Globus pallidus (tissue), 1 donor: ENCODE measurements around the gene ZFP36L1.
A peak's percentile ranks its signal among the peaks of the same experiment; 100 is the strongest.

Source experiments
- DNase-seq: peaks from one replicate; pipeline ENCODE4 v3.0.0-alpha.2; 2015; ENCODE audit warnings: low spot score

Gene ZFP36L1

DNA sequence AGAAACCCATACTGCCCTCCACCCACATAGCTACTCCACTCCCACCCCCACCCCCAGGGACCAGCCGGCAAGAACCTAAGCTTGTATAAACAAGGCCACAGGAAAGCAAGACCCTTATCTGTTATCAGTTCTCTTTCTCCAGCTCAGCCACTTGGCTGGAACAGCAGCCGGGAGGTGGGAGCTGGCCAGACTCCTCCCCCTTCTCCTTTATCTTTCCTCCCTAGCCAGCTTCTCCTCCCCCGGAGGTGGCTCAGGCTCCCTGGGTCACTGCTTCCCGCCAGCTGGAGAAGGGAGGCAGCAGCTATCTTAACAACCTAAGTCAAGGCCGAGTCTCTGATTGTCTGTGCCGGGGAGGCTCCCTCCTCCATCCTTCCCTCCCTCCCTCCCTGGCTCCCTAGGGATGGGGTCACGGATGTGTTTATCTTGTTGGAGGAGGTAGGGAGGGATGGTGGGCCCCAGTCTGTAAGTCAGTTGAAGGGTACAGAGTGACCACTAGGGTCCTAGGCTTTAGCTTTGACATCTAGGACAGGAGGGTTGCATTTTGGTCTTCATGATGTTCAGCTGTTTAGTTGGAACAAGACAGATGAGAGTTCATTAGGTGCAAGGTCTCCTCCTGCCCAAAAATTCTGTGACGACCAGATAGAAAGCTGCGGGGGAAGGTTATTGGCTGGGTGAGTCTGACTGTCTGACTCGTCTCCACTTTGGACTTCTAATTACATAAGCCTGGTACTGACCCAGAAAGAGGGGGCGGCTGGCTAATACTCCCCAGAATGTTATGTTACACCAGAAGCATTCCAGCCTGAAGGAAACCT is 29.7 kb downstream of the ZFP36L1 start:
- DNase-seq = no peak

DNA sequence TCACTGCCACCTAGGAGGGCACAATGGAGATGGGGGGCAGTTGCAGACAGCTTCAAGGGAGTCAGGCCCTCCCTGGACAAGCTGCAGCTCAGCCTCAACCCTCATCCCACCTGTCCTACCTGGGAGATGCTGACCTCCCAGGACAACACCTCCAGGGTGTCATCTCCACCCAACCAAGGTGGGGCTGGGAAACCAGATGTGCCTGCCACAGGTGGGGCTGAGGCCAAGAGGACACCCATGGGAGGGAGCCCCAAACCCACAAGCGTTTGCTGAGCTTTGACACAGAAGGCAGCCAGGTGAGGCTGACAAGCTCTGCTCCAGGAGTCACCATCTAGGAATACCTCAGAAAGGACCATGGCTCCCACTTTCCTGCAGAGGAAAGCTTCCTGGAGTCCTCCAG is 31.5 kb downstream of the ZFP36L1 start:
- no peak for DNase-seq

DNA sequence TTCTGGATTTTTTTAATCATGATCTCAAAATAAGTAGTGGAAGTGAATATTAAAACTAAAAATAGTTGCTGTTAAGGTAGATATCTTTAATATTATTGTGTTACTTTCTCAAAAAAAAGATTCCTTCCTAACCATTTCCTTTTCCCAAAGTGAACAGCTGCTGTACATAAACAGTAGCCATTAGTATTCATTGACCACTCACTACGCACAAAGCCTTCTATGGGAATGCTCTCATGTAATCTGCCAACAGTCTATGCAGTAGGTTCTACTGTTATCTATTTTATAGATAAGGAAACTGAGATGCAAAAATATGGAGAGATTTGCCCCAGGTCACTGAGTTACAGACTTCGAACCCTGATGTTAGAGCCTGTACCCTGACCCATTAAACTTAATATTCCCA is 32.1 kb downstream of the ZFP36L1 start:
- DNase-seq = no peak

DNA sequence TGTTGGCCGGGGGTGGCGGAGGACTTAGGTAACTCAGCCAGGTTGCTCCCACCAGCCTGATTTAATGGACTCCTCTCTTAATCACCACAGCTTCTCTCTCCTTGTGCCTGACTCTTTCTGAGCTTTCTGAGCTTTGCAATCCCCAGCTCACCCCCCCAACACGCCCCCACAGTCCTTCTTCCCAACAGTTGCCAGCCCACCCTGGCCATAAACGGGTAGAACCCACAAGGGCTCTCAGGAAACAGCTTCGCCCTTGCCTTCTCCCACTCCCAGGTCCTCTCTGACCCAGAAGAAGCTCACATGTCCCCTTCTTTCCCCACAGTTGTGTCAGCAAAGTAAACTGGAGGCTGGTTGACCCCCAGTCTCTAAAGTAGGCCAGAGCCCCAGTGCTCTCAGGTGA is 32.9 kb downstream of the ZFP36L1 start:
- no peak for DNase-seq

DNA sequence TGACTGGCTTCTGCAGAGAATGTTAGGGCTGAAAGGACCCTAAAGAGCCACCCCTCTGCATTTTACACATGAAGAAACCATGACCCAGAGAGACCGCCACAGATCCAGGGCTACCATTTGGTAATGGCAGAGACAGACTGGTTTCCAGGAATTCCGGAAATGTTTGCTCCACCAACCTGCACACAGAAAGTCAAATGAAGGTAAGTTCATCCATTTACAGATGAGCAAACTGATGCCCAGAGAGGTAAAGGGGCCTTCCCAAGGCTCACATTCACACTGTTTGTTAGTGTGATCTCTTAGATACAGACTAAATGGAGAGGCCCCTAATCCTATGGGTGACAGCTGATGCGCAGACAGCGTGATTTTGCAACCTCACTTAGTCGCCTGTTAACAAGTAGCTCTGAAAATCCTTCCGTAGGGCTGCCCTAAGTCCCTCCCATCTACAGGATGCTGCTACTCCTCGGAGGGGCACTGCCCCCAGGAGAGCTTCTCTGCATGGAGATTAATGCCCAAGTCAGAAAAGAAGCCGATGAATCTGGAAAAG is 33.8 kb downstream of the ZFP36L1 start:
- DNase-seq = no peak

DNA sequence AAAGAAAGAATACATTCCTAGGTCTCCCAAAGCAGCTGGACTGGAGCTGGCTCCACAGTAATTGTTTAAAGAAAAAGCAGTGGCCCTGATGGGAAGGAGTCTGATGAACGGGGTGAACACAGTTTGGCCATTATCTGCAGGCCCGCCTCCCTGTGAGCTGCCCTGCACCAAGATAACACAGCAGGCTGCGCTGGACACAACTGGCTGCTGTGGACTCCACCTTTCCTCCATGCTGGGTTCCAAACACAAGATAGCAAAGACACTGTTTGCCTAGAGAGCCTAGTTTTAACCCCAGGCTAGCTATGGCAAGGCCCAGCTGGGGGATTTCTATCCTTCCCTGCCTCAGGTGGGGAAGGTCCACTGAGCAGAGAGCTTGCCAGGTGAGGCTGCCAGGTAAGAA is 34.6 kb downstream of the ZFP36L1 start:
- DNase-seq = no peak

DNA sequence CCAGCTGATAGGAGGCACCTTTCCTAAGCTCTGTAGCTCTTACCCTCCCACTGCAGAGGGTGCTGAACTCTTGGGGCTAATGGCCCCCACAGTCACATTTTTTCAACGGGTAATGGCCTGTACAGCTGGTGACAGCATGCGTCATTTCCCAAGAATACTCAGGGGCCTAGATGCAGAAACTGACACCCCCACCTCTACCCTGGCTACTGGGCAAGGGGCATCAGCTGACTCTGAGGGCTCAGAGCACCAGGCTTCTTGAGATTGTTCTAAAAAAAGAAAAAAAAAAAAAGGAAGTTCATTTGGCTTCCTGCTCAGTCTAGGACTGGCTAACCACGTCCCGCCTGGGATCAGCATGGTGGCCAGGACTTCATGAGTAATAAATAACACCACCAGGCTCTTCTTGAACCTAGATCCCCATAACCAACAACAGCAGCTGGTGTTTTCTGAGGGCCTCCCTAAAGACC is 35.2 kb downstream of the ZFP36L1 start:
- peak; percentile 62 for DNase-seq

DNA sequence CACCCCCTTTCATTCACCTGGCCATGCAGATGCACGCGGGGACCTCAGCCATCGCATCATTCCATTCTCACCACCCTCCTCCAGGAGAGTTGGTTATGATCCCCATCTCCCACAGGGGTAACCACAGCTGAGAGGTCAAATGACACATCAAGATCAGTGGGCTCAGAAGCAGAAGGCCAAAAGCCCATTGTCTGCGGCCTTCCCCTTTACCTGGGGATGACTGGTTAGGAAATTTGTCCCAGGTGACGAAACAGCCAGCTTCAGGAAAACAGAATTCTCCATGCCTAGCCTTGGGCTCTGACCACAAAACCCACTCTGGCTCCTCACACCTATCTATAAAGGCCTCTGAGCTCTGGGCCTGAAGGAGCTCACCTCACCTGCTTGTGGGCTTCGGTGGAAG is 36.1 kb downstream of the ZFP36L1 start:
- DNase-seq = no peak

DNA sequence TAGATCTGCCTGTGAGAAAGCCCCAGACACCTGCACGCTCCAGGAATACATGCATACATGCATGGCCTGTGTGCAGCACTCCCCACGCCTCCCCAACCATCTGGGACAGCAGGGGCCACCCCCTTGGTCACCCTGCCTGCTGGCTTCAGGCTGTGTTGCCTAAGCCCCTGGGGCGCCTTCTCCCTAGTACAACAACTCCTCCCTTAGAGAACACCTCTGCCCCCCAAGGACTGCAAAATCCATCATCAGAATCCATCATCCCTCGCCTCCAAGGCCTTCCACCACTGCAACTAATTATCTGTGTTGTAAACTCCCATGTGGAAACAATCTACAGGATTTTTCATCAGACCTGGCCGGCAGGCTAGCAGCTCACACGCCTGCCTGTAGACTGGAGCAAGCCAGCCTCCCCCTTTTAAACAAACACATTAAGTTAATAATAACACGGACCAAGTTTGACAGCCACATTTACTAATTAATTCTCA is 36.8 kb downstream of the ZFP36L1 start:
- no peak for DNase-seq

DNA sequence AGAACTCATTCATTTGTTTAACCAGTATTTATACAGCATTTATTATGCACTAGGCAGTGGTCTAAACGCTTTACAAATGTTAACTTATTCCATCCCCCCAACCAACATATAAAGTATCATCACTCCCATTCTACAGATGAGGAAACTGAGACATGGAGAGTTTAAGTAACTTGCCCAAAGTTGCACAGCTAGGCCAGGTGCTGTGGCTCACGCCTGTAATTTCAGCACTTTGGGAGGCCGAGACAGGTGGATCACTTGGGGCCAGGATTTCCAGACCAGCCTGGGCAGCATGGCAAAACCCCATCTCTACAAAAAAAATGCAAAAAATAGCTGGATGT is 37.9 kb downstream of the ZFP36L1 start:
- DNase-seq = no peak

DNA sequence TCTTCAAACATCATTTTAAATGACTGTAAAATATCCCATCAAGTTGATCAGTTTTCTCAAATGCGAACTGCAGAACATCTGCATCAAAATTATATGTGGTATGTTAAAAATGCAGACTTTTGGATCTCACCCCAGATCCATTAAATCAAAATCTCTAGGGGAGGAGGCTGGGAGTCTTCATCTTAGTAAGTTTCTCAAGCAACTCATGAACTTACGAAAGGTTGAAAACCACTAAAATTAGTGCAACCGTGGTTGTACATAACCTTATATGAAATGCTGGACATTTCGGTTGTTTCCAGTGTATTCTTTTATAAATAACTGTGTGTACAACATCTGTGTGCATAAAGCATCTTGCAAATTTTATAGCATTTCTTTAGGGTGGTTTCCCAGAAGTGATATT is 39.2 kb downstream of the ZFP36L1 start:
- no peak for DNase-seq

DNA sequence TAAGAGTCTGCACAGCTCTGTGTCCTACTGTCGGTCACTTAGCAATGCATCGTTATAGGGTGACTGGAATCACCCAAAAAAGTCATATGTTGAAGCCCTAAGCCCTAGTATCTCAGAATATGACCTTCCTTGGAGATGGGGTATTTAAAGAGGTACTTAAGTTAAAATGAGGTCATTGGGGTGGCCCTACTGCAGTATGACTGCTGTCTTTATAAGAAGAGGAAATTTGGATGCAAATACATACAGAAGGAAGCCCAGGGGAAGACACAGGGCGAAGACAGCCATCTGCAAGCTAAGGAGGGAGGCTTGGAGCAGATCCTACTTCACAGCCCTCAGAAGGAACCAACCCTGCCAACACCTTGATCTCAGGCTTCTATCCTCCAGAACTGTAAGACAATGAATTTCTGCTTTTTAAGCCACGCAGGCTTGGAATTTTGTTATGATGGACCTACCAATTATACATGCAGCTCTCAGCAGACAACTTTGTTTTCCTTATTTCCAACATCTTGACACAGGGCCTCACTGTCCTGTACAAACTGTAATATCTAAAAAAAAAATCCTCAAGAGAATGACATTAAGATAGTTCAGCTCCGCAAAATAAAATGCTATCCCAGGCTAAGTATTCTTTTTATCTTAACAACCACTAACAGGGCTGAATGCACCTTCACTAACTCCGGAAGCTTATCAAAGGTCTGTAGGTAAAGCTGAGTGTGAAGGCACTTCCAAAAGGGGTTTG is 40.4 kb downstream of the ZFP36L1 start:
- DNase-seq = no peak

DNA sequence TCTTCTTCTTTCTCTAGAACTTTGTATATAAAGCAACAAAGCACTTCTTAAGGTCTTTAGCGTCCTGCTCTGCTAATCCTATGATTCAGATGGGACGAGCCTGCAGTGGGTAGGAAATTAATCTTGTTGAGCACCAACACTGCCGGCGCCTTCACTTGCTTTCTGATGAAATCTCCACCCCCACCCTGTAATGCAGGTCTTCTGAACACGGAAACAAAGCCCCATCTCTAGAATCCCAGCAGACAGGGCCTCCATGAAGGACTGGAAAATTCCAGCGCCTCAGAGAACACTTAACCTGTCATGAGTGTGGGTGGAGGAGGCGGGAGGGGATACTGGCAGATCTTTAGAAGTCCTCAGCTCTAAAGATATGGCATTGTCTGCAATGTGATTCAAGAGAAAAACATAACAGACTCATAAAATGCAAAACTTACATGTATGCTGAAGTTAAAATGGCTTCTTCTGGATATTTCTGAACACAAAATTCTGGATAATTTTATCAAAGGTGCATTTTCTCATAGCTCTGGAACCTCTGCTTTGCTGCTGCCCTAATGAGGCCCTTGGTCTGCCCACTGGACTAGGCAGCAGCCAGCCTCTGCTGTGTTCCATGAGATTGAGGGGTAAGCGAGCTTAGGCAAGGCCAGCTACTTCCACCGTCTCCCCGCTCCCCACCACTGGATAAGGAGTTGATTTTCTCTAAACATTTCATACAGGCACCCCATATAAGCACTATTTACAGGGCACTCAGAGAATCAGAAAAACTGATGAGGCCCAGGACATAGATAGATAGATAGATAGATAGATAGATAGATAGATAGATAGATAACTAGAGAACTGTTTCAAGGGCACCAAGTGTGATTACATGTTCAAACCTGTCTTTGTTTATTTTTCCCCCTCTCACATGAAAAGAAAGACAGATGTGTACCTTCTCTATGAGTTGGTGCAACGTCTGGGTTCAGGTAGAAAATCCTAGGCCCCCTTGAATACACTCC is 43.1 kb downstream of the ZFP36L1 start:
- DNase-seq = no peak

DNA sequence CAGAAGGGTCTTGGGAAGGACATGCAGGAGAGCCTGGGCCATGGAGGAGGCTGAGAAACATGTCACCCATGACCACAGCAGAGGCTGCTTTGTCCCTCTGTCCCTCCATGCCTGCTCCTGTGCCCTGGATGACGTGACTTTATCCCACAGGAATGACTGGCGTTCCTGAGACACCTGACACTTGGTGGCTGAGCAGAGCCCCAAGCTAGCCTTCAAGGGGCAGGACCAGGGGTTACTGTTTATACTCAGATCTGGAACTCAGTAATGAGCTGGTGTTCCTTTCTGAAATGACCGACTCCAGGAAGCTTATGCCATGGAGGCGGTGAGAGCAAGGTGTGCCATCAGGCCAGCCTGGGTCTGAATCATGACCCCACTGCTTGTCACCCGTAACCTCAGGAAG is 44.2 kb downstream of the ZFP36L1 start:
- DNase-seq = no peak

DNA sequence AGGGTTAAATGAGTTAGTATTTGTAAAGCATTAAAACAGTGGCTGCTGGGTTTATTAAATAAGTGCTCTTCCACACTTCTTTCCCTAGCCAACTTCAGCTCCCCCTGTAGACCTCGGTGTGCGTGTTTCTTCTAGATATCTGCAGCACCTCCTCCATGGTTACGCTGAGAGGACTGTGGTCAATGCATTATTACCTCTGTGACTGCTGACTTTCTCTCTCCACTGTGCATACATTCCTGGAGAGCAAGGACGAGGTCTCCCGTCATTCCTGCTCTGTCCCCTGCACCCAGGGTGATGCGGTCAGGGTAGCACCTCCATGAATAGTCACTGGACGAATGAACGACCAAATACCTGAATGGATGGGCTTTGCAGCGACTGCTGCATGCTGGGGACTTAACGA is 44.6 kb downstream of the ZFP36L1 start:
- no peak for DNase-seq

DNA sequence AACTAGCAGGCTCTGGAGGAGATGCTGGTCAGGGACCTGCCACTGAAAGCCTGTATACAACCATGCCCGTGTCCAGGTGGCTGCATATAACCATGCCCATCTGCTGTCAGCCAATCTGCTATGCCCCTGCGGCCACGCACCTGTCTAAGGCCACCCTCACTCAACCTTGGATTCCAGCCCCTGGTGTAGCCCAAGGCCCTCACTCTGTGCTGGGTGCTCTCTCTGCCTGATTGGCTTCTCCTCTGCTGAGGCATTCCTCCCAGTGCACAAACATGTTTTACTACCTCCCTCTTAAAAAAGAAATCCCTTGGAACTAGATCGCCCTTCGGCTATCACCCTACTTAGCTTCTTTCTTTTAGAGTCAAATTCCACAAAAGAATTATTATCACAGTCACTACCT is 45.5 kb downstream of the ZFP36L1 start:
- DNase-seq = no peak

DNA sequence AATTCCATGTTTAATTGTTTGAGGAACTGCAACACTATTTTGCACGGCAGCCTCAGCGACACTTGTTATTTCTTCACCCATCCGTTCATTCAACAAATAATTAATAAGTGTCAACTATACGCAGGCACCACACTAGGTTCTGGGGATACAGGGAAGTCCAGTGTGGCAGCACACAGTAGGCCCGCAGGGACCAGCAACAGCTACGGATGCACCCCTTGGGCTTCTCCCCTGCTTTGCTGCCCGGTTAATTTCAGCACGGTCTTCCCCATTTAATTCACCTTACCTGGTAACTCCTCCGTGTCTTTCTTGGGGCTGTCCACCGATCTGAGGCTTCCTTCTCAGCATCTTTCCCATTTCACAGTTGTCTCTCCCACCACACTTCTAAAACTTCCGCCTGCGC is 48.3 kb downstream of the ZFP36L1 start:
- no peak for DNase-seq

DNA sequence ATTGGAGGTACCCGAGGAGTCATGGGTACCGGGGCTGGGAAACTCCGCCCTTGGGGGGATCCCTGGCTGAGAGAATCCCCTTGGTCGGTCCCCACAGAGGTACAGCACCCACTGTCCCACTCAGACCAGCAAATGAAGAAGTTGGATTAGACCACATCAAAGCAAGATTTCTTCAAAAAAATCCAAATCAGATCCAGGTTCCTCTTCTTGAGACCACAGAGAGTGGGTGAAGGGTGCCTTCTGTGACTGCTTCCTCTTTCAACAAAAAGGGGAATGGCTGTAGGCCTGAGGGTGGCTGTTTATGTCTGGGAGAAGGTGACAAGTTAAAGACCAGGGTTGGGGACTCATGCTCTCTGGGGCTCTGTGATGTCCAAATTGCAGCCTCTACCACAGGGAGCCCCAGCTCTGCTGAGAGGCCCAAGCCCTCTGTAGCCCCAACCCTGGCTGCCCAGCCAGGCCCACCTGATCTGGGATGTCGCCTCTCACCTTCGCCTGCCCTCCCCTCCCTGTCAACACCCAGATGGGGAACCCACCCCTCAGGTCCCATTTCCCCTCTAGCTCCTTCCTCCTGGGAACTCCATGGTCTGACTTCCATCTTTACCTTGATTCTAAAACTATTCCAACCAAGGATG is 50.9 kb downstream of the ZFP36L1 start:
- peak; percentile 57 for DNase-seq

DNA sequence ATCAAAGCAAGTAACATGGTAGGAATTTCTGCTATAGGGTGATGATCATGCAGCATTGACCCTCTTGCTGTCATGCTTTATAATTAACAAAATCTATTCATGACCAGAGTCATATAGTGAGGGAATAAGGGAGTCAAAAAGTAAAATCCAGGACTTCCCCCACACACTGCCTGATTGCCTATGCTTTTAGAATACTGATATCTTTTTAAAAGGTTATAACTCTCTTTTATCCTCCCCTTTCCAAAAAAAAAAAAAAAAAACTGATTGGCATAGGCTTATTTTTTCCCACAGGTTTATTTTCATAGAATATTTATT is 51.4 kb downstream of the ZFP36L1 start:
- no peak for DNase-seq

DNA sequence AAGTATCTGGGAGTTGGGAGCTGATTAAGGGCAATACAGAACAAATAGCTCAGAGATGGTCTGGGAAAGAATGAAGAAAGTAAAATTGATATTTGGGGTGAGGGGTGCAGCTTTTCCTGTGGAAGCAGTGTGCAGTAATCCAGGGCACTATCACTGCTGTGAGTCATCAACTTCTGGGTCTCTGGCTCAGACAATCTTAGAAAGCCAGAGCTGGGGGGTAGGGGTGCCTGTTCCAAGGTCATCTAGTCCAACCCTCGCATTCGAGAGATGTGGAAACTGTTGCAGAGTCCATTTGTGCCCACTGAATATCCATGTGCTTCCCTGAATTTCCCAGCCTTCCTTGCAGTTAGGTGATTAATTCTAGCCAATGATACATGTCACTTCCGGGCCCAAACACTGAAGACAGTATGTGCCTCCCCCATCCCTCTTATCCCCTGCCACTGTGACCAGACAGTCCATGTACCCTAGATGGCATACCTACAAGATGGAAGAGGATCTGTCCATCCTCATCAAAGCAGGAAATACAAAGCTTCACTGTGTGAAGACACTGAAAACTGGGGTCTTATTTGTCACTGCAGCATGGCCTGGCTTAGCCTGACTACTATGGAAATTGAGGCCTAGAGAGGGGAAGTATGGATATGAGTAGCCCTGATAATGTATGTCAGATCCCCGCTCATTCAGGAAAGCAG is 51.9 kb downstream of the ZFP36L1 start:
- DNase-seq = no peak

DNA sequence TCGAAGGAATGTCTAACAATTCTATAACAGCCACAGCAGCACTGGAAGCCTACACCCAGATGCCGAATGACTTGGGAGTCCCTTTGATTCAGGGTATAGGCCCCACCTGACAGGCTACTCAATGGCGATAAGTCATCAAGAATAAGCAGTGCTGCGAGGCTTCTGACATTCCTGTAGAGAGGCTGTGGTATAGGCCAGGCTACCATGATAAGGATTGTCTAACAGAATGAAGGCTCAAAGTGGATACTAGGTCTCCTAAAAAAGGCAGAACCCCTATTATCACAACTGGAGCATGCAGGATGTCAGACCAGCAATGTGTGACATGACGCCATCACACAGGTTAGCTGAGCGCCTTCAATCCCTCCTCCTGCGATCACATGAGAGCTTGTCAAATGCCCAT is 53.2 kb downstream of the ZFP36L1 start:
- no peak for DNase-seq
